ENCODE results near the gene LYZL1. TPM values are rescaled to one million over a fixed set of nuclear protein-coding genes. Genes with fewer than 3 reads are reported as not detected.
A peak's percentile ranks its signal among the peaks of the same experiment; 100 is the strongest.
"Not testable (repeated sequence)": the region's sequence is repeated elsewhere in the genome, so short reads cannot be mapped to it uniquely, and the experiment has no call there.

The LYZL1 gene
- total and polyA plus RNA-seq, 5 donors from 2014 or later = not detected

DNA sequence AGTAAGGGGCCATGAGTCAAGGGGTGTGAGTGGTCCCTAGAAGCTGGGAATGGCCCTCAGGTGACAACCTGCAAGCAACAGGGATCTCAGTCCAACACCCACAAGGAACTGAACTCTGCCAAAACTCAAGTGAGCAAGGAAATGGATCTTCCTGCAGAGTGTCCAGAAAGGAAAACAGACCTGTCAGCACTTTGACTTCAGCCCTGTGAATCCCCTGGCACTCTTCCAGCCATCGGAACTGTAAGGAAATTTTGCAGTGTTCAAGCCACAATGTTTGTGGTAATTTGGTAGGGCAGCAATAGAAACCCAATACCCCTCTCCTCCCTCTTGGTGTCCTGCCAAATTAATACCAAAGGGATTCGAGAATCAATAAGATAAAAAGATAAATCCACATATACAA is 6.9 kb downstream of the LYZL1 start:
- no peaks in the 10 kb centered on the region for H3K36me3 ChIP-seq (ENCODE audit: control insufficient read depth, insufficient read depth, low read length)
- no peak for ATAC-seq (ENCODE audit: low read depth in 2 of 2)
- no peak overlapping the region for H3K27ac ChIP-seq (ENCODE audit: insufficient read depth, low read length, poor library complexity, severe bottlenecking)
- no peaks in the 10 kb centered on the region for H3K27me3 ChIP-seq (ENCODE audit: control insufficient read depth, insufficient read depth, low read length)
- Mint-ChIP-seq H3K4me3 (no peak overlapping the region), H3K36me3 (no peaks in the 10 kb centered on the region), H3K27me3 (peaks cover 4% of the 10 kb centered on the region), H3K4me1 (no peaks in the 10 kb centered on the region), H3K27ac (no peak overlapping the region), H3K9me3 (peaks cover 0 to 10% (median 1%) of the 10 kb centered on the region in 7 donors)
- H3K4me1 ChIP-seq (ENCODE audit: control insufficient read depth, insufficient read depth, low read length, poor library complexity, severe bottlenecking) = no peaks in the 10 kb centered on the region
- H3K4me3 ChIP-seq (ENCODE audit: low read depth, low read length) = no peak overlapping the region
- no peak for DNase-seq
- H3K9me3 ChIP-seq (ENCODE audit: control insufficient read depth in 2 of 2, low read length in 2 of 2) = no peaks in the 10 kb centered on the region

DNA sequence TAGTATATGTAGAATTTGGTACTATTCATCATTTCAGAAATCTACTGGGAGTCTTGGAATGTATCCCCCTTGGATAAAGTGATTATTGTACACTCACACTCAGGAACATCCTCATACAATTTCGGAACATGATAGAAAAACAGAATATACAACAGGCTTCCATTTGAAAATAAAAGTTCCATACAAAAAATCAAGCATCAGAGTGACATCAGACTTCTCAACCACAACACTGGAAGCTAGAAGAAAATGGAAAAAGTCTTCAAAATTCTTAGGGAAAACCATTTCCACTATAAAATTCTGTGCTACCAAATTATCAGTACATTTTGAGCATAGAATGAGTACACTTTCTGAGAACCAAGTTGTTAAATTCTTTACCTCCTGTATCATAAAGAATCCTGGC is 8.8 kb downstream of the LYZL1 start:
- no peak for ATAC-seq (ENCODE audit: low read depth in 2 of 2)
- Histone ChIP-seq H3K4me3 (ENCODE audit: low read depth, low read length) (no peak overlapping the region), H3K27ac (ENCODE audit: insufficient read depth, low read length, poor library complexity, severe bottlenecking) (no peak overlapping the region), H3K36me3 (ENCODE audit: control insufficient read depth, insufficient read depth, low read length) (no peaks in the 10 kb centered on the region), H3K9me3 (ENCODE audit: control insufficient read depth in 2 of 2, low read length in 2 of 2) (peaks cover 0 to 5% of the 10 kb centered on the region in 2 experiments), H3K4me1 (ENCODE audit: control insufficient read depth, insufficient read depth, low read length, poor library complexity, severe bottlenecking) (no peaks in the 10 kb centered on the region), H3K27me3 (ENCODE audit: control insufficient read depth, insufficient read depth, low read length) (no peaks in the 10 kb centered on the region)
- peaks cover 4% of the 10 kb centered on the region for H3K27me3 Mint-ChIP-seq
- H3K9me3 Mint-ChIP-seq = peaks cover 0 to 21% (median 12%) of the 10 kb centered on the region in 7 donors
- H3K4me3 Mint-ChIP-seq = no peak overlapping the region
- H3K4me1 Mint-ChIP-seq = no peaks in the 10 kb centered on the region
- no peaks in the 10 kb centered on the region for H3K36me3 Mint-ChIP-seq
- no peak for DNase-seq
- H3K27ac Mint-ChIP-seq = peak overlapping the region in 1 of 3 donors; percentile 29

GRCh38 chr10:29301359-29301910 is 12.6 kb downstream of the LYZL1 start:
- Mint-ChIP-seq H3K36me3 (no peaks in the 10 kb centered on the region), H3K27ac (no peak overlapping the region), H3K4me3 (no peak overlapping the region), H3K9me3 (peaks cover 0 to 17% (median 8%) of the 10 kb centered on the region in 7 donors), H3K4me1 (no peaks in the 10 kb centered on the region), H3K27me3 (peaks cover 11% of the 10 kb centered on the region)
- Histone ChIP-seq H3K36me3 (ENCODE audit: control insufficient read depth, insufficient read depth, low read length) (no peaks in the 10 kb centered on the region), H3K4me3 (ENCODE audit: low read depth, low read length) (no peak overlapping the region), H3K27me3 (ENCODE audit: control insufficient read depth, insufficient read depth, low read length) (no peaks in the 10 kb centered on the region), H3K9me3 (ENCODE audit: control insufficient read depth in 2 of 2, low read length in 2 of 2) (peaks cover 0 to 5% of the 10 kb centered on the region in 2 experiments), H3K27ac (ENCODE audit: insufficient read depth, low read length, poor library complexity, severe bottlenecking) (no peak overlapping the region), H3K4me1 (ENCODE audit: control insufficient read depth, insufficient read depth, low read length, poor library complexity, severe bottlenecking) (no peaks in the 10 kb centered on the region)
- ATAC-seq (ENCODE audit: low read depth in 2 of 2) (no peak), DNase-seq (no peak)

GRCh38 chr10:29302499-29302898 is 13.6 kb downstream of the LYZL1 start:
- peaks cover 11% of the 10 kb centered on the region for H3K27me3 Mint-ChIP-seq
- H3K9me3 ChIP-seq (ENCODE audit: control insufficient read depth in 2 of 2, low read length in 2 of 2) = peaks cover 0 to 5% of the 10 kb centered on the region in 2 experiments
- ATAC-seq (ENCODE audit: low read depth in 2 of 2) (no peak), DNase-seq (no peak)
- no peaks in the 10 kb centered on the region for H3K36me3 Mint-ChIP-seq
- peaks cover 0 to 17% (median 8%) of the 10 kb centered on the region in 7 donors for H3K9me3 Mint-ChIP-seq
- no peaks in the 10 kb centered on the region for H3K27me3 ChIP-seq (ENCODE audit: control insufficient read depth, insufficient read depth, low read length)
- H3K27ac ChIP-seq (ENCODE audit: insufficient read depth, low read length, poor library complexity, severe bottlenecking) = no peak overlapping the region
- no peak overlapping the region for H3K27ac Mint-ChIP-seq
- H3K4me1 ChIP-seq (ENCODE audit: control insufficient read depth, insufficient read depth, low read length, poor library complexity, severe bottlenecking) = no peaks in the 10 kb centered on the region
- no peak overlapping the region for H3K4me3 ChIP-seq (ENCODE audit: low read depth, low read length)
- no peaks in the 10 kb centered on the region for H3K36me3 ChIP-seq (ENCODE audit: control insufficient read depth, insufficient read depth, low read length)
- no peak overlapping the region for H3K4me3 Mint-ChIP-seq
- H3K4me1 Mint-ChIP-seq = no peaks in the 10 kb centered on the region

- H3K27ac Mint-ChIP-seq = peak overlapping the region in 1 of 3 donors; percentile 0
- no peaks in the 10 kb centered on the region for H3K4me1 Mint-ChIP-seq
- peaks cover 0 to 5% of the 10 kb centered on the region in 2 experiments for H3K9me3 ChIP-seq (ENCODE audit: control insufficient read depth in 2 of 2, low read length in 2 of 2)
- peak in 2 of 3 donors; percentile 9 to 40 for DNase-seq
- ATAC-seq (ENCODE audit: low read depth in 2 of 2) = no peak
- H3K27me3 Mint-ChIP-seq = peaks cover 11% of the 10 kb centered on the region
- H3K4me3 Mint-ChIP-seq = no peak overlapping the region
- no peaks in the 10 kb centered on the region for H3K27me3 ChIP-seq (ENCODE audit: control insufficient read depth, insufficient read depth, low read length)
- no peak overlapping the region for H3K27ac ChIP-seq (ENCODE audit: insufficient read depth, low read length, poor library complexity, severe bottlenecking)
- H3K9me3 Mint-ChIP-seq = peaks cover 0 to 12% (median 7%) of the 10 kb centered on the region in 7 donors
- H3K4me3 ChIP-seq (ENCODE audit: low read depth, low read length) = no peak overlapping the region
- no peaks in the 10 kb centered on the region for H3K36me3 Mint-ChIP-seq
- no peaks in the 10 kb centered on the region for H3K4me1 ChIP-seq (ENCODE audit: control insufficient read depth, insufficient read depth, low read length, poor library complexity, severe bottlenecking)
- H3K36me3 ChIP-seq (ENCODE audit: control insufficient read depth, insufficient read depth, low read length) = no peaks in the 10 kb centered on the region
Observed at GRCh38 chr10:29304264-29304994, 15.6 kb downstream of the LYZL1 start.

DNA sequence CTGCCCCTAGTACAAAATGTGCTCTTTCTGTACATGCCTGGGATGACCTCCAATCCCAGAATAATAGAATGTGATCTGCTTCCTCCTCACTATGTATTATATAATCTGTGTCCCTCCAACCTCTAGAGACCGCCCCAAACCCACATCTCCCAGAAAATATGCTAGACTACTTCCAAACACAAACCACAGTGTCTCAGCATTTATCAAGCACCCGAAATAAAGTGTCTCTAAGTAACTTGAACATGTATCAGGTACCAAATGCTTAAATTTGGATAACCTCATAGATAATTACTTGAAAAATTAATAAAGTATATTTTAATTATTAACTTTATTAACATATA is 16.1 kb downstream of the LYZL1 start:
- no peak overlapping the region for H3K27ac ChIP-seq (ENCODE audit: insufficient read depth, low read length, poor library complexity, severe bottlenecking)
- no peak overlapping the region for H3K4me3 ChIP-seq (ENCODE audit: low read depth, low read length)
- no peaks in the 10 kb centered on the region for H3K36me3 ChIP-seq (ENCODE audit: control insufficient read depth, insufficient read depth, low read length)
- DNase-seq = no peak
- H3K9me3 Mint-ChIP-seq = peaks cover 0 to 12% (median 7%) of the 10 kb centered on the region in 7 donors
- no peaks in the 10 kb centered on the region for H3K36me3 Mint-ChIP-seq
- no peak for ATAC-seq (ENCODE audit: low read depth in 2 of 2)
- H3K27me3 Mint-ChIP-seq = peaks cover 11% of the 10 kb centered on the region
- no peaks in the 10 kb centered on the region for H3K4me1 ChIP-seq (ENCODE audit: control insufficient read depth, insufficient read depth, low read length, poor library complexity, severe bottlenecking)
- no peak overlapping the region for H3K4me3 Mint-ChIP-seq
- H3K27ac Mint-ChIP-seq = no peak overlapping the region
- no peaks in the 10 kb centered on the region for H3K27me3 ChIP-seq (ENCODE audit: control insufficient read depth, insufficient read depth, low read length)
- peaks cover 0 to 5% of the 10 kb centered on the region in 2 experiments for H3K9me3 ChIP-seq (ENCODE audit: control insufficient read depth in 2 of 2, low read length in 2 of 2)
- H3K4me1 Mint-ChIP-seq = no peaks in the 10 kb centered on the region

DNA sequence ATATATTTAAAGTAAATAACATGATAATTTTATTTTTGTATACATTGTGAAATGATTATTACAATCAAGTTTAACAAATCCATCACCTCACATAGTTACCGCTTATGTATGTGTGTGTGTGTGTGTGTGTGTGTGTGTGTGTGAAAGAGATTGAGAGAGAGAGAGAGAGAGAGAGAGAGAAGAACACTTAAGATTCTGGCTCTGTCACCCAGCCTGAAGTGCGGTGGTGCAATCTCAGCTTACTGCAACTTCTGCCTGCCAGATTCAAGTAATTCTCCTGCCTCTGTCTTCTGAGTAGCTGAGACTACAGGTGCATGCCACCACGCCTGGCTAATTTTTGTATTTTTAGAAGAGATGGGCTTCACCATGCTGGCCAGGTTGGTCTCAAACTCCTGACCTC is 17.8 kb downstream of the LYZL1 start:
- peaks cover 0 to under 1% of the 10 kb centered on the region in 2 experiments for H3K9me3 ChIP-seq (ENCODE audit: control insufficient read depth in 2 of 2, low read length in 2 of 2)
- no peak overlapping the region for H3K4me3 ChIP-seq (ENCODE audit: low read depth, low read length)
- ATAC-seq (ENCODE audit: low read depth in 2 of 2) = no peak
- no peaks in the 10 kb centered on the region for H3K4me1 Mint-ChIP-seq
- peaks cover 11% of the 10 kb centered on the region for H3K27me3 Mint-ChIP-seq
- H3K27me3 ChIP-seq (ENCODE audit: control insufficient read depth, insufficient read depth, low read length) = no peaks in the 10 kb centered on the region
- H3K4me1 ChIP-seq (ENCODE audit: control insufficient read depth, insufficient read depth, low read length, poor library complexity, severe bottlenecking) = no peaks in the 10 kb centered on the region
- no peak overlapping the region for H3K4me3 Mint-ChIP-seq
- H3K36me3 Mint-ChIP-seq = no peaks in the 10 kb centered on the region
- H3K9me3 Mint-ChIP-seq = peaks cover 0 to 7% (median 1%) of the 10 kb centered on the region in 7 donors
- no peaks in the 10 kb centered on the region for H3K36me3 ChIP-seq (ENCODE audit: control insufficient read depth, insufficient read depth, low read length)
- no peak overlapping the region for H3K27ac Mint-ChIP-seq
- no peak for DNase-seq
- no peak overlapping the region for H3K27ac ChIP-seq (ENCODE audit: insufficient read depth, low read length, poor library complexity, severe bottlenecking)

DNA sequence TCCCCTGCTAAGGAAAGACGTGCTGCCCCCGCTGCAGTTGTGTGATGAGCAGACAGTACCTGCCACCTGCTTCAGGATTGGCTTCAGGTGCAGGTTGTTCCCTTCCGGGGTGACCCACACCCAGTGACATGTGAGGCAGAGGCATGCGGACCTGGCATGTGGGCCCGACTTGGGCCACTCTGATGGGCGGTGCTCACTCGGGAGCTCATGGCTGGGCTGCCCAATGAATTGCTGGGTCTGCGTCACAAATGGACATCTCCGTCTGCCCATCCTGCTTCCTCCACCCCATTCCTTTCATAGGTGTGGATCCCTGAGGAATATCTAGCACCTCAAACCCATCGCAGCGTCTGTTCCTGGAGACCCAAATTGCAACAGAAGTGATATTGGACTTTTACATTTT is 19.3 kb downstream of the LYZL1 start:
- not testable (repeated sequence) for H3K4me3 Mint-ChIP-seq; H3K9me3 Mint-ChIP-seq; H3K36me3 Mint-ChIP-seq; H3K4me1 ChIP-seq (ENCODE audit: control insufficient read depth, insufficient read depth, low read length, poor library complexity, severe bottlenecking); H3K27me3 ChIP-seq (ENCODE audit: control insufficient read depth, insufficient read depth, low read length); H3K9me3 ChIP-seq (ENCODE audit: control insufficient read depth in 2 of 2, low read length in 2 of 2); H3K36me3 ChIP-seq (ENCODE audit: control insufficient read depth, insufficient read depth, low read length); H3K4me3 ChIP-seq (ENCODE audit: low read depth, low read length); H3K27ac ChIP-seq (ENCODE audit: insufficient read depth, low read length, poor library complexity, severe bottlenecking); ATAC-seq (ENCODE audit: low read depth in 2 of 2); DNase-seq; H3K27ac Mint-ChIP-seq; H3K4me1 Mint-ChIP-seq
- peaks cover 10% of the 10 kb centered on the region for H3K27me3 Mint-ChIP-seq
